Spinal cord (tissue), 4 donors: ENCODE measurements around the gene WASF1. TPM values are rescaled to one million over a fixed set of nuclear protein-coding genes. Genes with fewer than 3 reads are reported as not detected.

Experiments
- polyA plus RNA-seq, 2 donors: library from polyadenylated mRNA; unstranded; fragments of 120-200 nt; gene quantifications; one replicate each; pipeline ENCODE4 v1.2.1, GENCODE V29; 2013; ENCODE audit not compliant: insufficient read length in 2 of 2
- total RNA-seq, 2 donors: library from RNA; depleted of rRNA in 1 of 2; stranded (reverse); fragments of 120-200 nt in 1 of 2; fragments of >200 nt in 1 of 2; gene quantifications; one replicate each; pipeline versions ENCODE4 v1.2.3 to v1.2.4, GENCODE V29; 2013 to 2014

The WASF1 gene
- total and polyA plus RNA-seq, 4 donors, result 19.3 to 239 (median 113) TPM

Other genes starting within 250 kb of the WASF1 start
- gene GPR6, start 201.4 kb downstream of the WASF1 start, total RNA-seq, result under 1 TPM; 0.22 to 0.59 TPM
- gene GPR6, start 201.4 kb downstream of the WASF1 start, polyA plus RNA-seq, result under 1 TPM; 0.87 to 0.99 TPM
- gene CDC40, start 757 bp upstream of the WASF1 start, total RNA-seq, result 10 to 100 TPM; 26.6 to 26.9 TPM
- 10 to 100 TPM; 20.2 to 22.6 TPM for gene CDC40, start 757 bp upstream of the WASF1 start, polyA plus RNA-seq
- gene METTL24, start 178.7 kb upstream of the WASF1 start, total RNA-seq, result 10 to 100 TPM in 1 of 2 donors, 1 to 10 TPM in 1; 5.8 to 11.5 TPM
- 1 to 10 TPM; 2.8 to 3.9 TPM for gene METTL24, start 178.7 kb upstream of the WASF1 start, polyA plus RNA-seq
- gene DDO, start 235.9 kb upstream of the WASF1 start, total RNA-seq, result under 1 TPM; 0.44 to 0.79 TPM
- gene DDO, start 235.9 kb upstream of the WASF1 start, polyA plus RNA-seq, result under 1 TPM; 0.90 to 0.98 TPM